GM12874 (cell line): ENCODE data around the gene NUSAP1.

Experiments
- CTCF ChIP-seq: IDR thresholded peaks from 2 replicates; pipeline ENCODE4 v1.5.1; 2011; ENCODE audit warnings: low read depth, mild to moderate bottlenecking, control low read depth, low read length, moderate library complexity; ENCODE audit not compliant: insufficient read depth

NUSAP1 gene

GRCh38 chr15:41332194-41333025, at the start of gene NUSAP1, which contains the start of gene OIP5:
Gene NUSAP1, plus strand, starts transcription at chr15:41332881. Its CDS starts 77 bp downstream, at chr15:41332958.
Gene OIP5, minus strand, starts transcription at chr15:41332591. Its CDS starts 30 bp downstream, at chr15:41332561.
- peak; percentile 56; the same call in 1 of the 2 replicates for TF ChIP-seq CTCF

- TF ChIP-seq CTCF = no peak
These were observed 48.8 kb upstream of the NUSAP1 start for GRCh38 chr15:41283653-41284426.

GRCh38 chr15:41284427-41285177, 48.1 kb upstream of the NUSAP1 start:
- no peak for TF ChIP-seq CTCF

GRCh38 chr15:41285285-41285684, 47.4 kb upstream of the NUSAP1 start:
- TF ChIP-seq CTCF = no peak

- TF ChIP-seq CTCF = no peak
These were observed 45.9 kb upstream of the NUSAP1 start for GRCh38 chr15:41286665-41287333.

GRCh38 chr15:41288464-41288863, 44.2 kb upstream of the NUSAP1 start:
- TF ChIP-seq CTCF = no peak
